ENCODE measurements around the gene PBX1.

The PBX1 gene

DNA sequence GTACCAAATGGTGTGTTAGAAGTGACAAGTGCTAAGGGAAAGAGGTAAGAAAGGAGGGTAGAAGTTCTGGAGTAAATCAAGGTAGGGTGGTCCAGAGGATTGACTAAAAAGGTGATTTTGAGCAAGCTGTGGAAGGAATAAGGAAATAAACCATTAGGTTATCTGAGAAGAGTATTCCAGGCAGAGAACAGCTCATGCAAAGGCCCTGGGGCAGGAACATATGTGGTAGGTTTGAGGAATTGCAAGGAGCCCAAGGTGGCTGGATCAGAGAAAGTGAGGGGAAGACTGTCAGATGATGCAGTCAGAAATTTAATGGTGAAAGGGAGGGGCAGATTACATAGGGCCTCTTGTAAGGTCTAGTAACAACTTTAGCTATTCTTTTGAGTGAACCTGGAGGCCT, 302.6 kb downstream of the PBX1 start:
- H3K4me2 ChIP-seq (ENCODE audit: low read length): no peak overlapping the region
- H4K20me1 ChIP-seq (ENCODE audit: control insufficient read depth, insufficient read depth, low read depth, low read length): no peaks in the 10 kb centered on the region
- H3K27ac ChIP-seq (ENCODE audit: low read depth, low read length): no peak overlapping the region
- no peaks in the 10 kb centered on the region for H3K36me3 ChIP-seq (ENCODE audit: control insufficient read depth, low read length)
- no peaks in the 10 kb centered on the region for H3K27me3 ChIP-seq (ENCODE audit: control insufficient read depth, low read length)
- H3K9me3 ChIP-seq (ENCODE audit: control insufficient read depth, insufficient read depth, low read length): no peaks in the 10 kb centered on the region
- no peak overlapping the region for H3K4me3 ChIP-seq (ENCODE audit: low read length)
- H3K79me2 ChIP-seq (ENCODE audit: control insufficient read depth, low read length): no peaks in the 10 kb centered on the region
- no peaks in the 10 kb centered on the region for H3K4me1 ChIP-seq (ENCODE audit: control insufficient read depth, low read length)
- H3K9me2 ChIP-seq (replicated peaks; ENCODE audit: control insufficient read depth, low read length): no peaks in the 10 kb centered on the region
- H3F3A ChIP-seq (ENCODE audit: control insufficient read depth, insufficient read depth): no peaks in the 10 kb centered on the region
- TF ChIP-seq EZH2phosphoT487 (IDR thresholded peaks at IDR 0.05; ENCODE audit: borderline replicate concordance, low read length): no peak
- TF ChIP-seq, protein P1, sequence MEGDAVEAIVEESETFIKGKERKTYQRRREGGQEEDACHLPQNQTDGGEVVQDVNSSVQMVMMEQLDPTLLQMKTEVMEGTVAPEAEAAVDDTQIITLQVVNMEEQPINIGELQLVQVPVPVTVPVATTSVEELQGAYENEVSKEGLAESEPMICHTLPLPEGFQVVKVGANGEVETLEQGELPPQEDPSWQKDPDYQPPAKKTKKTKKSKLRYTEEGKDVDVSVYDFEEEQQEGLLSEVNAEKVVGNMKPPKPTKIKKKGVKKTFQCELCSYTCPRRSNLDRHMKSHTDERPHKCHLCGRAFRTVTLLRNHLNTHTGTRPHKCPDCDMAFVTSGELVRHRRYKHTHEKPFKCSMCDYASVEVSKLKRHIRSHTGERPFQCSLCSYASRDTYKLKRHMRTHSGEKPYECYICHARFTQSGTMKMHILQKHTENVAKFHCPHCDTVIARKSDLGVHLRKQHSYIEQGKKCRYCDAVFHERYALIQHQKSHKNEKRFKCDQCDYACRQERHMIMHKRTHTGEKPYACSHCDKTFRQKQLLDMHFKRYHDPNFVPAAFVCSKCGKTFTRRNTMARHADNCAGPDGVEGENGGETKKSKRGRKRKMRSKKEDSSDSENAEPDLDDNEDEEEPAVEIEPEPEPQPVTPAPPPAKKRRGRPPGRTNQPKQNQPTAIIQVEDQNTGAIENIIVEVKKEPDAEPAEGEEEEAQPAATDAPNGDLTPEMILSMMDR (IDR thresholded peaks at IDR 0.05; ENCODE audit: low read depth, low read length, poor library complexity, severe bottlenecking): no peak

DNA sequence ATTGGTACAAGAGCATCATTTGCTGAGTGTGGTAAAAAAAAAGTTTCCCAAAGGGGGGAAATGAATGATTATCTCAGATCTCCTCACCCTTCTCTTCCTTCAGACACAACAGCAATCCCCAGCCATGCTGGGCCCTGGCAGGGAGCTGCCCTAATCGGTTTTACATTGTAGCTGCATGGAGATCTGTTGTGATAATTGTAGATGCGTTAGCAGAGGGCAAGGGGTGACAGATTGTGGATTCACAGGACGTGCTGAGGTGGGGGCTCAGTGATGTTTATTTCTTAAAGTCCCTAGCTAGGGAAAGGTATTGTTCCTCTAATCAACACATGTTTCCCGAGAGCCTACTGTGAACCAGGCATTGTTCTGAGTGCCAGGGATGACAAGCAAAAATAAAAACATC, 304.1 kb downstream of the PBX1 start:
- Histone ChIP-seq H3K27me3 (ENCODE audit: control insufficient read depth, low read length) (no peaks in the 10 kb centered on the region), H3K36me3 (ENCODE audit: control insufficient read depth, low read length) (no peaks in the 10 kb centered on the region), H3K9me2 (replicated peaks; ENCODE audit: control insufficient read depth, low read length) (no peaks in the 10 kb centered on the region), H4K20me1 (ENCODE audit: control insufficient read depth, insufficient read depth, low read depth, low read length) (no peaks in the 10 kb centered on the region), H3K4me1 (ENCODE audit: control insufficient read depth, low read length) (no peaks in the 10 kb centered on the region), H3F3A (ENCODE audit: control insufficient read depth, insufficient read depth) (no peaks in the 10 kb centered on the region), H3K4me2 (ENCODE audit: low read length) (no peak overlapping the region), H3K9me3 (ENCODE audit: control insufficient read depth, insufficient read depth, low read length) (no peaks in the 10 kb centered on the region), H3K4me3 (ENCODE audit: low read length) (no peak overlapping the region), H3K79me2 (ENCODE audit: control insufficient read depth, low read length) (no peaks in the 10 kb centered on the region), H3K27ac (ENCODE audit: low read depth, low read length) (no peak overlapping the region)
- no peak for TF ChIP-seq EZH2phosphoT487 (IDR thresholded peaks at IDR 0.05; ENCODE audit: borderline replicate concordance, low read length)
- TF ChIP-seq, protein P1 (IDR thresholded peaks at IDR 0.05; ENCODE audit: low read depth, low read length, poor library complexity, severe bottlenecking): no peak

DNA sequence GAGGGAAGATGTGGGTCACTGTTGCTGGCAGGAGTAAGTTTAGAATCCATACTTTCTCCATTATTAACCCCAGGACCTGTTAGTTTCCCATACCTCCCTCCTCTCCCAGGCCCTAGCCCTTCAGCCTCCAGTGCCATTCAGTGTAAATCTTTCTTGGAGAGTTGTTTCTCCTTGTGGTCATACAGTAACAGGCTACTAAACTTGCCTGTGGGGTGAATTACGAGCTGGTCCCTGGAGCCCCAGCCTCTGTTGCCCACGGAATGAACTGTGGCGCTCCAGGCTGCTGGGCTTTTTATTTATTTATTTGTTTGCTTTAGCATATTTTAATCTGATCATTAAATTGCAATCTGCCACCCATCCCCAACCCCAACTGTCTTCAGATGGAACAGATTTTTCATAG, 305.2 kb downstream of the PBX1 start:
- Histone ChIP-seq H3K9me2 (replicated peaks; ENCODE audit: control insufficient read depth, low read length) (no peaks in the 10 kb centered on the region), H3K27ac (ENCODE audit: low read depth, low read length) (no peak overlapping the region), H3K27me3 (ENCODE audit: control insufficient read depth, low read length) (no peaks in the 10 kb centered on the region), H3K9me3 (ENCODE audit: control insufficient read depth, insufficient read depth, low read length) (no peaks in the 10 kb centered on the region), H4K20me1 (ENCODE audit: control insufficient read depth, insufficient read depth, low read depth, low read length) (no peaks in the 10 kb centered on the region), H3K4me3 (ENCODE audit: low read length) (no peak overlapping the region), H3K4me1 (ENCODE audit: control insufficient read depth, low read length) (no peaks in the 10 kb centered on the region), H3F3A (ENCODE audit: control insufficient read depth, insufficient read depth) (no peaks in the 10 kb centered on the region), H3K36me3 (ENCODE audit: control insufficient read depth, low read length) (no peaks in the 10 kb centered on the region), H3K4me2 (ENCODE audit: low read length) (no peak overlapping the region), H3K79me2 (ENCODE audit: control insufficient read depth, low read length) (no peaks in the 10 kb centered on the region)
- no peak for TF ChIP-seq EZH2phosphoT487 (IDR thresholded peaks at IDR 0.05; ENCODE audit: borderline replicate concordance, low read length)

DNA sequence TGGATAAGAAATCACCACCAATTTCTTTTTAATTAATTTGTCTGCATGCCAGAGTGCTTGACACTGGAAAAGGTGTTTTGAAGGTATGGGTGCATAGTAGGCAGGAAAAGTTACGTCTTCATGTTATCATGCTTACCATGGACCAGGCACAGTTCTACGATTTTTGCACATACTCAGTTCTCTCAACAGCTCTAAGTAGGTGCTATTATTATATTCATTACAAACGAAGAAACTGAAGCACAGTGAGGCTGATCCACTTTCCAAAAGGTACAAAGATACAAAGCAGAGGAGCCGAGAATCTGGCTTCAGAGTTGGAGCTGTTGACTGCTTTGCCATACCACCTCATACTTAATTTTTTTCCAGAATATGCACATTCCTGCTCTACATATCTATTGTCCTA, 306.4 kb downstream of the PBX1 start:
- Histone ChIP-seq H3K27me3 (ENCODE audit: control insufficient read depth, low read length) (no peaks in the 10 kb centered on the region), H3K79me2 (ENCODE audit: control insufficient read depth, low read length) (no peaks in the 10 kb centered on the region), H3F3A (ENCODE audit: control insufficient read depth, insufficient read depth) (no peaks in the 10 kb centered on the region), H3K9me2 (replicated peaks; ENCODE audit: control insufficient read depth, low read length) (no peaks in the 10 kb centered on the region), H3K27ac (ENCODE audit: low read depth, low read length) (no peak overlapping the region), H3K4me2 (ENCODE audit: low read length) (no peak overlapping the region), H3K4me1 (ENCODE audit: control insufficient read depth, low read length) (no peaks in the 10 kb centered on the region), H3K4me3 (ENCODE audit: low read length) (no peak overlapping the region), H3K36me3 (ENCODE audit: control insufficient read depth, low read length) (no peaks in the 10 kb centered on the region), H3K9me3 (ENCODE audit: control insufficient read depth, insufficient read depth, low read length) (no peaks in the 10 kb centered on the region), H4K20me1 (ENCODE audit: control insufficient read depth, insufficient read depth, low read depth, low read length) (no peaks in the 10 kb centered on the region)
- TF ChIP-seq, protein P1 (IDR thresholded peaks at IDR 0.05; ENCODE audit: low read depth, low read length, poor library complexity, severe bottlenecking): no peak
- TF ChIP-seq EZH2phosphoT487 (IDR thresholded peaks at IDR 0.05; ENCODE audit: borderline replicate concordance, low read length): no peak

Measured in DOHH2 (cell line).